Gastroesophageal sphincter (tissue), 4 donors: ENCODE results near the gene TANC1. TPM values are rescaled to one million over a fixed set of nuclear protein-coding genes. Genes with fewer than 3 reads are reported as not detected.

Experiments
- ATAC-seq: fragments of 150-250 bp; one replicate; pipeline ENCODE4 v1.9.1; 2016; ENCODE audit warnings: mild to moderate bottlenecking, moderate library complexity
- H3K27ac ChIP-seq, 4 donors: fragments of 200-600 bp; sonication (generic) in 3 of 4; 1 replicate in 3 of 4; 2 replicates in 1 of 4; pipeline ENCODE4 v1.5.1; 2016 to 2019
- H3K27me3 ChIP-seq: fragments of 200-600 bp; sonication (generic); one replicate; pipeline ENCODE4 v1.5.1; 2019
- H3K36me3 ChIP-seq, 2 donors: fragments of 200-600 bp; sonication (generic); one replicate each; pipeline ENCODE4 v1.5.1; 2019; ENCODE audit warnings: control low read depth in 1 of 2
- H3K4me1 ChIP-seq, 3 donors: fragments of 200-600 bp; sonication (generic); 1 replicate in 2 of 3; 2 replicates in 1 of 3; pipeline ENCODE4 v1.5.1; 2016 to 2019; ENCODE audit warnings: control low read depth in 2 of 3
- H3K4me3 ChIP-seq, 2 donors: fragments of 200-600 bp; sonication (generic); one replicate each; pipeline ENCODE4 v1.5.1; 2019; ENCODE audit warnings: mild to moderate bottlenecking in 1 of 2, moderate library complexity in 1 of 2
- H3K9me3 ChIP-seq, 3 donors: fragments of 200-600 bp; sonication (generic); one replicate each; pipeline ENCODE4 v1.5.1; 2017 to 2019; ENCODE audit warnings: control low read depth in 2 of 3
- CTCF ChIP-seq, 4 experiments: fragments of 200-600 bp in 2 of 4; fragments of 450-650 bp in 2 of 4; sonication (generic) in 1 of 4; IDR thresholded peaks; one replicate each; pipeline ENCODE4 v1.5.1; 2017 to 2019; ENCODE audit warnings: antibody characterized with exemption in 4 of 4, mild to moderate bottlenecking in 2 of 4, moderate library complexity in 2 of 4
- EP300 ChIP-seq: sonication (generic); formaldehyde crosslinking; IDR thresholded peaks from one replicate; pipeline ENCODE4 v1.6.1; 2017; ENCODE audit warnings: antibody characterized with exemption, mild to moderate bottlenecking
- POLR2A ChIP-seq, 2 donors: fragments of 450-650 bp; IDR thresholded peaks; one replicate each; pipeline ENCODE4 v1.6.1; 2017; ENCODE audit warnings: antibody characterized with exemption in 2 of 2, mild to moderate bottlenecking in 2 of 2, moderate library complexity in 1 of 2
- POLR2AphosphoS5 ChIP-seq: sonication (generic); formaldehyde crosslinking; IDR thresholded peaks from one replicate; pipeline ENCODE4 v1.6.1; 2017; ENCODE audit warnings: antibody characterized with exemption
- WGBS, 2 donors: methylation state at CpG; one replicate each; pipeline ENCODE4 v1.1.5; 2018; ENCODE audit warnings: low coverage in 1 of 2; 5-methylcytosine and 5-hydroxymethylcytosine counted together
- total RNA-seq, 4 donors: library from RNA; depleted of rRNA; stranded (reverse); fragments of >200 nt; gene quantifications; one replicate each; pipeline ENCODE4 v1.1.0, GENCODE V29; 2016

TANC1 gene
- total RNA-seq, 4 donors from 2014 or later, result 37.4 to 66.5 (median 46.0) TPM

- Histone ChIP-seq H3K27ac (no peak overlapping the region), H3K9me3 (no peaks in the 10 kb centered on the region), H3K4me3 (no peak overlapping the region), H3K27me3 (no peaks in the 10 kb centered on the region), H3K36me3 (peaks cover 0 to 74% of the 10 kb centered on the region in 2 donors), H3K4me1 (no peaks in the 10 kb centered on the region)
- ATAC-seq, result no peak
- WGBS, 2 donors, result 71 to 82% methylated on average over 11 of the region's 14 CpGs
- TF ChIP-seq EP300, result no peak
- no peak for TF ChIP-seq POLR2AphosphoS5
- no peak for TF ChIP-seq POLR2A (IDR thresholded peaks at IDR 0.05)
- no peak for TF ChIP-seq CTCF (IDR thresholded peaks at IDR 0.05)
Observed at GRCh38 chr2:159211447-159212396, 243.3 kb downstream of the TANC1 start.

GRCh38 chr2:159213296-159213695 lies 244.9 kb downstream of the TANC1 start:
- TF ChIP-seq EP300, result no peak
- no peak for TF ChIP-seq POLR2AphosphoS5
- no peak for TF ChIP-seq CTCF (IDR thresholded peaks at IDR 0.05)
- no peak for TF ChIP-seq POLR2A (IDR thresholded peaks at IDR 0.05)
- no peak for ATAC-seq
- no peaks in the 10 kb centered on the region for H3K27me3 ChIP-seq
- H3K4me3 ChIP-seq, result no peak overlapping the region
- no peaks in the 10 kb centered on the region for H3K4me1 ChIP-seq
- 68 to 90% methylated on average over 3 to 4 of the region's 5 CpGs for WGBS, 2 donors
- H3K27ac ChIP-seq, result no peak overlapping the region
- H3K36me3 ChIP-seq, result peaks cover 0 to 82% of the 10 kb centered on the region in 2 donors
- H3K9me3 ChIP-seq, result no peaks in the 10 kb centered on the region

GRCh38 chr2:159214325-159214865 lies 246.0 kb downstream of the TANC1 start:
- H3K4me3 ChIP-seq, result no peak overlapping the region
- WGBS, 2 donors, result 100% methylated on average over 1 of the region's 3 CpGs; no CpG with 5 or more reads in 1 of the 2 donors
- H3K36me3 ChIP-seq, result peaks cover 0 to 82% of the 10 kb centered on the region in 2 donors
- no peaks in the 10 kb centered on the region for H3K4me1 ChIP-seq
- no peak for ATAC-seq
- no peaks in the 10 kb centered on the region for H3K27me3 ChIP-seq
- H3K9me3 ChIP-seq, result no peaks in the 10 kb centered on the region
- no peak for TF ChIP-seq CTCF (IDR thresholded peaks at IDR 0.05)
- TF ChIP-seq EP300, result no peak
- no peak for TF ChIP-seq POLR2A (IDR thresholded peaks at IDR 0.05)
- TF ChIP-seq POLR2AphosphoS5, result no peak
- no peak overlapping the region for H3K27ac ChIP-seq

- ATAC-seq, result no peak
- TF ChIP-seq POLR2A (IDR thresholded peaks at IDR 0.05) (no peak), CTCF (IDR thresholded peaks at IDR 0.05) (no peak), EP300 (no peak), POLR2AphosphoS5 (no peak)
- H3K4me3 ChIP-seq, result no peak overlapping the region
- H3K27ac ChIP-seq, result no peak overlapping the region
- H3K4me1 ChIP-seq, result no peaks in the 10 kb centered on the region
- no peaks in the 10 kb centered on the region for H3K27me3 ChIP-seq
- H3K9me3 ChIP-seq, result no peaks in the 10 kb centered on the region
- peaks cover 0 to 89% of the 10 kb centered on the region in 2 donors for H3K36me3 ChIP-seq
- no CpG with 5 or more reads among the region's 7 CpGs for WGBS, 2 donors
Observed at GRCh38 chr2:159215116-159215515, 246.7 kb downstream of the TANC1 start.

GRCh38 chr2:159217676-159218075 lies 249.2 kb downstream of the TANC1 start:
- WGBS, 2 donors, result 85% methylated on average over 2 of the region's 5 CpGs; no CpG with 5 or more reads in 1 of the 2 donors
- no peak overlapping the region for H3K27ac ChIP-seq
- no peaks in the 10 kb centered on the region for H3K4me1 ChIP-seq
- H3K27me3 ChIP-seq, result no peaks in the 10 kb centered on the region
- TF ChIP-seq POLR2AphosphoS5, result no peak
- H3K36me3 ChIP-seq, result peaks cover 0 to 95% of the 10 kb centered on the region in 2 donors
- no peak overlapping the region for H3K4me3 ChIP-seq
- no peaks in the 10 kb centered on the region for H3K9me3 ChIP-seq
- no peak for ATAC-seq
